ENCODE results near the gene UNC5C.

DNA sequence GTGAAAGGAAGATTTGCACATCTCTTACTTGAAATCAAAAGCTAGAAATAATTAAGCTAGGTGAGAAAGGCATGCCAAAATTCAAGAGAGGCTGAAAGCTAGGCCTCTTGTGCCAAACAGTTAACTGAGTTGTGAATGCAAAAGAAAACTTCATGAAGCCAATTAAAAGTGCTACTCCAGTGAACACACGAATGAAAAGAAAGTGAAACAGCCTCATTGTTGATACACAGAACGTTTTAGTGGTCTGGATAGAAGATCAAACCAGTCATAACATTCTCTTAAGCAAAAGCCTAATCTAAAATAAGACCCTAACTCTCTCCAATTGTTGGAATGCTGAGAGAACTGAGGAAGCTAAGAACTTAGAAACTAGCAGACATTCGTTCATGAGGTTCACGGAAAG lies 122.3 kb downstream of the UNC5C start:
- TF ChIP-seq HDAC2 (IDR thresholded peaks at IDR 0.05) (no peak), BRCA1 (IDR thresholded peaks at IDR 0.05; ENCODE audit: low read depth, low read length) (no peak), POLR2AphosphoS5 (IDR thresholded peaks at IDR 0.05; ENCODE audit: low read length) (no peak), SIN3A (IDR thresholded peaks at IDR 0.05; ENCODE audit: low read depth, low read length) (no peak)
- TF ChIP-seq, protein P1, sequence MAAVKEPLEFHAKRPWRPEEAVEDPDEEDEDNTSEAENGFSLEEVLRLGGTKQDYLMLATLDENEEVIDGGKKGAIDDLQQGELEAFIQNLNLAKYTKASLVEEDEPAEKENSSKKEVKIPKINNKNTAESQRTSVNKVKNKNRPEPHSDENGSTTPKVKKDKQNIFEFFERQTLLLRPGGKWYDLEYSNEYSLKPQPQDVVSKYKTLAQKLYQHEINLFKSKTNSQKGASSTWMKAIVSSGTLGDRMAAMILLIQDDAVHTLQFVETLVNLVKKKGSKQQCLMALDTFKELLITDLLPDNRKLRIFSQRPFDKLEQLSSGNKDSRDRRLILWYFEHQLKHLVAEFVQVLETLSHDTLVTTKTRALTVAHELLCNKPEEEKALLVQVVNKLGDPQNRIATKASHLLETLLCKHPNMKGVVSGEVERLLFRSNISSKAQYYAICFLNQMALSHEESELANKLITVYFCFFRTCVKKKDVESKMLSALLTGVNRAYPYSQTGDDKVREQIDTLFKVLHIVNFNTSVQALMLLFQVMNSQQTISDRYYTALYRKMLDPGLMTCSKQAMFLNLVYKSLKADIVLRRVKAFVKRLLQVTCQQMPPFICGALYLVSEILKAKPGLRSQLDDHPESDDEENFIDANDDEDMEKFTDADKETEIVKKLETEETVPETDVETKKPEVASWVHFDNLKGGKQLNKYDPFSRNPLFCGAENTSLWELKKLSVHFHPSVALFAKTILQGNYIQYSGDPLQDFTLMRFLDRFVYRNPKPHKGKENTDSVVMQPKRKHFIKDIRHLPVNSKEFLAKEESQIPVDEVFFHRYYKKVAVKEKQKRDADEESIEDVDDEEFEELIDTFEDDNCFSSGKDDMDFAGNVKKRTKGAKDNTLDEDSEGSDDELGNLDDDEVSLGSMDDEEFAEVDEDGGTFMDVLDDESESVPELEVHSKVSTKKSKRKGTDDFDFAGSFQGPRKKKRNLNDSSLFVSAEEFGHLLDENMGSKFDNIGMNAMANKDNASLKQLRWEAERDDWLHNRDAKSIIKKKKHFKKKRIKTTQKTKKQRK (IDR thresholded peaks at IDR 0.05; ENCODE audit: low read depth, low read length) = no peak
- TF ChIP-seq, protein P2, sequence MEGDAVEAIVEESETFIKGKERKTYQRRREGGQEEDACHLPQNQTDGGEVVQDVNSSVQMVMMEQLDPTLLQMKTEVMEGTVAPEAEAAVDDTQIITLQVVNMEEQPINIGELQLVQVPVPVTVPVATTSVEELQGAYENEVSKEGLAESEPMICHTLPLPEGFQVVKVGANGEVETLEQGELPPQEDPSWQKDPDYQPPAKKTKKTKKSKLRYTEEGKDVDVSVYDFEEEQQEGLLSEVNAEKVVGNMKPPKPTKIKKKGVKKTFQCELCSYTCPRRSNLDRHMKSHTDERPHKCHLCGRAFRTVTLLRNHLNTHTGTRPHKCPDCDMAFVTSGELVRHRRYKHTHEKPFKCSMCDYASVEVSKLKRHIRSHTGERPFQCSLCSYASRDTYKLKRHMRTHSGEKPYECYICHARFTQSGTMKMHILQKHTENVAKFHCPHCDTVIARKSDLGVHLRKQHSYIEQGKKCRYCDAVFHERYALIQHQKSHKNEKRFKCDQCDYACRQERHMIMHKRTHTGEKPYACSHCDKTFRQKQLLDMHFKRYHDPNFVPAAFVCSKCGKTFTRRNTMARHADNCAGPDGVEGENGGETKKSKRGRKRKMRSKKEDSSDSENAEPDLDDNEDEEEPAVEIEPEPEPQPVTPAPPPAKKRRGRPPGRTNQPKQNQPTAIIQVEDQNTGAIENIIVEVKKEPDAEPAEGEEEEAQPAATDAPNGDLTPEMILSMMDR (IDR thresholded peaks at IDR 0.05 in 2 of 3, conservative IDR thresholded peaks at IDR 0.05 in 1 of 3; ENCODE audit: control insufficient read depth in 2 of 3, extremely low read depth in 1 of 3, insufficient read depth in 1 of 3, low read depth in 3 of 3, low read length in 3 of 3) = no peak

Data from GM12878 (cell line).